ENCODE data around the gene TTN. TPM values are rescaled to one million over a fixed set of nuclear protein-coding genes. Genes with fewer than 3 reads are reported as not detected.

TTN gene
- polyA plus RNA-seq, 4 donors, result 0.36 to 1.5 (median 0.76) TPM

- Histone ChIP-seq H3K4me1 (ENCODE audit: control insufficient read depth in 3 of 3, insufficient read depth in 2 of 3, low read depth in 1 of 3, low read length in 2 of 3) (no peaks in the 10 kb centered on the region), H3K36me3 (ENCODE audit: control insufficient read depth in 3 of 3, insufficient read depth in 2 of 3, low read depth in 1 of 3, low read length in 3 of 3) (peaks cover 0 to 6% (median 5%) of the 10 kb centered on the region in 3 donors), H3K27ac (ENCODE audit: low read depth in 1 of 3, low read length in 2 of 3) (no peak overlapping the region), H3K4me3 (ENCODE audit: low read depth in 1 of 3, low read length in 3 of 3) (no peak overlapping the region), H3K9me3 (ENCODE audit: control insufficient read depth in 2 of 2, insufficient read depth in 1 of 2, low read depth in 1 of 2, low read length in 1 of 2) (no peaks in the 10 kb centered on the region), H3K27me3 (ENCODE audit: control insufficient read depth in 3 of 3, insufficient read depth in 3 of 3, low read length in 3 of 3) (no peaks in the 10 kb centered on the region)
- DNase-seq (no peak), FAIRE-seq (no peak)
- 65 to 85% (median 83%) methylated on average over 1 of the region's 1 CpG for WGBS, 3 donors
Observed at GRCh38 chr2:178517496-178517895, 289.7 kb downstream of the TTN start.

- FAIRE-seq (no peak), DNase-seq (no peak)
- Histone ChIP-seq H3K4me1 (ENCODE audit: control insufficient read depth in 3 of 3, insufficient read depth in 2 of 3, low read depth in 1 of 3, low read length in 2 of 3) (no peaks in the 10 kb centered on the region), H3K27ac (ENCODE audit: low read depth in 1 of 3, low read length in 2 of 3) (no peak overlapping the region), H3K9me3 (ENCODE audit: control insufficient read depth in 2 of 2, insufficient read depth in 1 of 2, low read depth in 1 of 2, low read length in 1 of 2) (no peaks in the 10 kb centered on the region), H3K36me3 (ENCODE audit: control insufficient read depth in 3 of 3, insufficient read depth in 2 of 3, low read depth in 1 of 3, low read length in 3 of 3) (peaks cover 0 to 17% (median 6%) of the 10 kb centered on the region in 3 donors), H3K4me3 (ENCODE audit: low read depth in 1 of 3, low read length in 3 of 3) (no peak overlapping the region), H3K27me3 (ENCODE audit: control insufficient read depth in 3 of 3, insufficient read depth in 3 of 3, low read length in 3 of 3) (no peaks in the 10 kb centered on the region)
- 62 to 86% (median 81%) methylated on average over 2 of the region's 2 CpGs for WGBS, 3 donors
Observed at GRCh38 chr2:178514664-178515063, 292.6 kb downstream of the TTN start.

DNA sequence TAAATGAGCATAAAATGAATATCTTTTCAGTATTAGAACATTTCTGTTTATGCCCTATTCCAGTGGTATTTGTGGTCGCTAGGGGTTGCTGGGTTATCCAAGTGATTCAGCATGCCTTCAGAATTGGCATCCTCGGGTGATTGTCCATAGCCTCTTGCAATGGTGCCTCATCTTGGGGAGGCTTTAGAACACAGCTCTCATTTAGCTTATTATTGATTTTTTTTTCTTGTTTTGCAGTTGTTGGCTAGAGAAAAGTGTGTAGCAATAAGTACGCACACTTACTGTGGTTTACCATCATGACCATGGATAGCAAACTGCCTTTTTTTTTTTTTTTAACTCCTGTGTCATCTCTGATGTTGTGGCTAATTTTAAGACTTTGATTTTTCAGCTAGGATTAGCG is 293.3 kb downstream of the TTN start:
- no peaks in the 10 kb centered on the region for H3K27me3 ChIP-seq (ENCODE audit: control insufficient read depth in 3 of 3, insufficient read depth in 3 of 3, low read length in 3 of 3)
- no peaks in the 10 kb centered on the region for H3K4me1 ChIP-seq (ENCODE audit: control insufficient read depth in 3 of 3, insufficient read depth in 2 of 3, low read depth in 1 of 3, low read length in 2 of 3)
- H3K9me3 ChIP-seq (ENCODE audit: control insufficient read depth in 2 of 2, insufficient read depth in 1 of 2, low read depth in 1 of 2, low read length in 1 of 2), result no peaks in the 10 kb centered on the region
- DNase-seq, result no peak
- H3K4me3 ChIP-seq (ENCODE audit: low read depth in 1 of 3, low read length in 3 of 3), result no peak overlapping the region
- 90 to 98% (median 92%) methylated on average over 4 of the region's 4 CpGs for WGBS, 3 donors
- no peak for FAIRE-seq
- H3K36me3 ChIP-seq (ENCODE audit: control insufficient read depth in 3 of 3, insufficient read depth in 2 of 3, low read depth in 1 of 3, low read length in 3 of 3), result peaks cover 0 to 20% (median 6%) of the 10 kb centered on the region in 3 donors
- H3K27ac ChIP-seq (ENCODE audit: low read depth in 1 of 3, low read length in 2 of 3), result no peak overlapping the region

GRCh38 chr2:178512484-178512883 is 294.7 kb downstream of the TTN start:
- WGBS, 3 donors, result 89 to 95% (median 92%) methylated on average over 2 of the region's 2 CpGs
- no peak overlapping the region for H3K4me3 ChIP-seq (ENCODE audit: low read depth in 1 of 3, low read length in 3 of 3)
- H3K27me3 ChIP-seq (ENCODE audit: control insufficient read depth in 3 of 3, insufficient read depth in 3 of 3, low read length in 3 of 3), result no peaks in the 10 kb centered on the region
- H3K4me1 ChIP-seq (ENCODE audit: control insufficient read depth in 3 of 3, insufficient read depth in 2 of 3, low read depth in 1 of 3, low read length in 2 of 3), result no peaks in the 10 kb centered on the region
- FAIRE-seq, result no peak
- no peak for DNase-seq
- no peak overlapping the region for H3K27ac ChIP-seq (ENCODE audit: low read depth in 1 of 3, low read length in 2 of 3)
- H3K9me3 ChIP-seq (ENCODE audit: control insufficient read depth in 2 of 2, insufficient read depth in 1 of 2, low read depth in 1 of 2, low read length in 1 of 2), result no peaks in the 10 kb centered on the region
- H3K36me3 ChIP-seq (ENCODE audit: control insufficient read depth in 3 of 3, insufficient read depth in 2 of 3, low read depth in 1 of 3, low read length in 3 of 3), result peaks cover 0 to 15% (median 0%) of the 10 kb centered on the region in 3 donors

DNA sequence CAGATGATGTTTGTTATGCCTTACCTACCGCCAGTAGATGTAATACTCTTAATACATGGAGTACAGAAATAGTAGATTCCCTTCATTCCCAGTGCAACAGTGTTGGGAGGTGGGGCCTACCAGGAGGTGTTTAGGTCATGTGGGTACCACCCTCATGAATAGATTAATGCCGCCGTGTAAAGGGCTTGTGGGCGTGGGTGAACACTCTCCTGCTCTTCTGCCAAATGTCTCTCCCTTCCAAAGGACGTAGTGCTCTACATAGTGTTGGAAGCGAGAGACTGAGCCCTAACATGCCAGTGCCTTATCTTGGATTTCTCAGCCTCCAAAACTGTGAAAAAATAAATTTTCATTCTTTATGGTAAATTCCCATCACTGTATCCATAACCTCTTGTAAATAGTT is 296.8 kb downstream of the TTN start:
- H3K4me1 ChIP-seq (ENCODE audit: control insufficient read depth in 3 of 3, insufficient read depth in 2 of 3, low read depth in 1 of 3, low read length in 2 of 3), result no peaks in the 10 kb centered on the region
- FAIRE-seq (no peak), DNase-seq (no peak)
- H3K27me3 ChIP-seq (ENCODE audit: control insufficient read depth in 3 of 3, insufficient read depth in 3 of 3, low read length in 3 of 3), result no peaks in the 10 kb centered on the region
- 87 to 94% (median 89%) methylated on average over 6 of the region's 6 CpGs for WGBS, 3 donors
- no peak overlapping the region for H3K4me3 ChIP-seq (ENCODE audit: low read depth in 1 of 3, low read length in 3 of 3)
- H3K9me3 ChIP-seq (ENCODE audit: control insufficient read depth in 2 of 2, insufficient read depth in 1 of 2, low read depth in 1 of 2, low read length in 1 of 2), result no peaks in the 10 kb centered on the region
- H3K27ac ChIP-seq (ENCODE audit: low read depth in 1 of 3, low read length in 2 of 3), result no peak overlapping the region
- peaks cover 0 to 15% (median 0%) of the 10 kb centered on the region in 3 donors for H3K36me3 ChIP-seq (ENCODE audit: control insufficient read depth in 3 of 3, insufficient read depth in 2 of 3, low read depth in 1 of 3, low read length in 3 of 3)

GRCh38 chr2:178508646-178509045 is 298.6 kb downstream of the TTN start:
- 95 to 100% (median 98%) methylated on average over 2 of the region's 2 CpGs for WGBS, 3 donors
- peaks cover 0 to 15% (median 0%) of the 10 kb centered on the region in 3 donors for H3K36me3 ChIP-seq (ENCODE audit: control insufficient read depth in 3 of 3, insufficient read depth in 2 of 3, low read depth in 1 of 3, low read length in 3 of 3)
- no peaks in the 10 kb centered on the region for H3K4me1 ChIP-seq (ENCODE audit: control insufficient read depth in 3 of 3, insufficient read depth in 2 of 3, low read depth in 1 of 3, low read length in 2 of 3)
- H3K9me3 ChIP-seq (ENCODE audit: control insufficient read depth in 2 of 2, insufficient read depth in 1 of 2, low read depth in 1 of 2, low read length in 1 of 2), result no peaks in the 10 kb centered on the region
- H3K27me3 ChIP-seq (ENCODE audit: control insufficient read depth in 3 of 3, insufficient read depth in 3 of 3, low read length in 3 of 3), result no peaks in the 10 kb centered on the region
- H3K27ac ChIP-seq (ENCODE audit: low read depth in 1 of 3, low read length in 2 of 3), result no peak overlapping the region
- DNase-seq, result no peak
- no peak for FAIRE-seq
- H3K4me3 ChIP-seq (ENCODE audit: low read depth in 1 of 3, low read length in 3 of 3), result no peak overlapping the region

GRCh38 chr2:178506949-178507348 is 300.3 kb downstream of the TTN start:
- 63 to 87% (median 74%) methylated on average over 1 of the region's 1 CpG for WGBS, 3 donors
- Histone ChIP-seq H3K27ac (ENCODE audit: low read depth in 1 of 3, low read length in 2 of 3) (no peak overlapping the region), H3K4me1 (ENCODE audit: control insufficient read depth in 3 of 3, insufficient read depth in 2 of 3, low read depth in 1 of 3, low read length in 2 of 3) (no peaks in the 10 kb centered on the region), H3K27me3 (ENCODE audit: control insufficient read depth in 3 of 3, insufficient read depth in 3 of 3, low read length in 3 of 3) (no peaks in the 10 kb centered on the region), H3K4me3 (ENCODE audit: low read depth in 1 of 3, low read length in 3 of 3) (no peak overlapping the region), H3K36me3 (ENCODE audit: control insufficient read depth in 3 of 3, insufficient read depth in 2 of 3, low read depth in 1 of 3, low read length in 3 of 3) (peaks cover 0 to 15% (median 2%) of the 10 kb centered on the region in 3 donors), H3K9me3 (ENCODE audit: control insufficient read depth in 2 of 2, insufficient read depth in 1 of 2, low read depth in 1 of 2, low read length in 1 of 2) (no peaks in the 10 kb centered on the region)
- DNase-seq (no peak), FAIRE-seq (peak; percentile 41)

DNA sequence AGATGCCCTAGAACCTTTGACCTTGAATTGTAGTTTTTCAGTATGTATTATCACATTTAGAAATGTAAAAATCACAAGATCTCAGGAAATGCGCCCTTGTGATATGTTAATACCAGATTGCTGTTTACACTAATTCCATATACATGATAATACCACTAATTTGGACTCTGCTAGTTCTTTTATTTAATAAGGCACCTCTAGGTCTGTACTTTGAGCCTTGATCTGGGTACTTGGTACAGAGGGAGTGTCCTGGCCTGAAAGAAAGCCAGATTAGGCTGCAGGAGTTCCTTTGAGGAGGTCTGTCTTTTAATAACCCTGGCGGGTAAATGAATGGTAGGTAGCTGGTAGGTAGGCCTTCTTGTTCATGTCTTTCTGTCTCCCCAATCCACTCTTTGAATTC is 300.7 kb downstream of the TTN start:
- no peaks in the 10 kb centered on the region for H3K27me3 ChIP-seq (ENCODE audit: control insufficient read depth in 3 of 3, insufficient read depth in 3 of 3, low read length in 3 of 3)
- WGBS, 3 donors, result 20 to 69% (median 44%) methylated on average over 2 of the region's 2 CpGs
- H3K4me3 ChIP-seq (ENCODE audit: low read depth in 1 of 3, low read length in 3 of 3), result no peak overlapping the region
- peak overlapping the region in 1 of 3 donors; percentile 34 for H3K27ac ChIP-seq (ENCODE audit: low read depth in 1 of 3, low read length in 2 of 3)
- peaks cover 0 to 13% (median 2%) of the 10 kb centered on the region in 3 donors for H3K36me3 ChIP-seq (ENCODE audit: control insufficient read depth in 3 of 3, insufficient read depth in 2 of 3, low read depth in 1 of 3, low read length in 3 of 3)
- FAIRE-seq (no peak), DNase-seq (peak; percentile 39 to 89)
- no peaks in the 10 kb centered on the region for H3K9me3 ChIP-seq (ENCODE audit: control insufficient read depth in 2 of 2, insufficient read depth in 1 of 2, low read depth in 1 of 2, low read length in 1 of 2)
- no peaks in the 10 kb centered on the region for H3K4me1 ChIP-seq (ENCODE audit: control insufficient read depth in 3 of 3, insufficient read depth in 2 of 3, low read depth in 1 of 3, low read length in 2 of 3)

DNA sequence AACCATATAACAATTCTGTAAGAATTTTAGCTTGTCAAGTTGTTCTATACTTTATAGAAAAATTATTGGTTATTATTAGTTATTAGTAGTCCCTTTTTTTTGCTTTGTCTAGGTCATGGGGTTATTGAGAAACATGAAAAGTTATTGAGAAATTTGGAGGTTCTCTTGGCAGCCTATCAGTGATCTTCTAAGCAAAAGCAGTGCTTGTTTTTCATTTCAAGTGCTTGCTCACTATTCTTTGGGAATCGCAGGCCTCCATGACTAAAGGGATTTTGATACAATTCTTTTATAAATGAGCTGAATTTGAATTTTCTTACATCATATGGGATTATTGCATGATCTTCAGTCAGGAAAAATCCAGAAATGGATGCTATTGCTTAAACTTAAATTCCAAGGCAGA is 301.1 kb downstream of the TTN start:
- H3K36me3 ChIP-seq (ENCODE audit: control insufficient read depth in 3 of 3, insufficient read depth in 2 of 3, low read depth in 1 of 3, low read length in 3 of 3), result peaks cover 0 to 10% (median 3%) of the 10 kb centered on the region in 3 donors
- 86 to 97% (median 97%) methylated on average over 1 of the region's 1 CpG for WGBS, 3 donors
- H3K9me3 ChIP-seq (ENCODE audit: control insufficient read depth in 2 of 2, insufficient read depth in 1 of 2, low read depth in 1 of 2, low read length in 1 of 2), result no peaks in the 10 kb centered on the region
- no peak overlapping the region for H3K4me3 ChIP-seq (ENCODE audit: low read depth in 1 of 3, low read length in 3 of 3)
- H3K27me3 ChIP-seq (ENCODE audit: control insufficient read depth in 3 of 3, insufficient read depth in 3 of 3, low read length in 3 of 3), result no peaks in the 10 kb centered on the region
- no peak for DNase-seq
- FAIRE-seq, result no peak
- peak overlapping the region in 1 of 3 donors; percentile 8 for H3K27ac ChIP-seq (ENCODE audit: low read depth in 1 of 3, low read length in 2 of 3)
- no peaks in the 10 kb centered on the region for H3K4me1 ChIP-seq (ENCODE audit: control insufficient read depth in 3 of 3, insufficient read depth in 2 of 3, low read depth in 1 of 3, low read length in 2 of 3)
